MCF 10A (cell line): ENCODE data around the gene IL32. TPM values are rescaled to one million over a fixed set of nuclear protein-coding genes. Genes with fewer than 3 reads are reported as not detected.

Source experiments
- BruUV-seq: library from RNA; stranded (reverse); fragments of 400-500 nt; replicated peaks from 2 replicates; lab custom pipeline; 2021; lab: Mats Ljungman, UMichigan
- CTCF ChIA-PET: fragments of 300-600 bp; sonication (Branson Sonifier 250); formaldehyde crosslinking; extraction: SDS; loops from one replicate; lab custom pipeline; 2021; ENCODE audit warnings: antibody characterized with exemption, inconsistent platforms; lab: Yijun Ruan, JAX
- POLR2A ChIA-PET: fragments of 300-600, 350-650 bp; sonication (Branson Sonifier 250); formaldehyde crosslinking; extraction: SDS; loops from one replicate; lab custom pipeline; 2020; ENCODE audit warnings: antibody characterized with exemption, inconsistent platforms; lab: Yijun Ruan, JAX
- DNase-seq: peaks from one replicate; pipeline ENCODE4 v3.0.0-alpha.2; 2018; ENCODE audit not compliant: unreplicated experiment
- H3K27ac Mint-ChIP-seq: one replicate; pipeline ENCODE4 v1.8.0; 2022; ENCODE audit warnings: mild to moderate bottlenecking, low read depth, mixed read lengths; ENCODE audit not compliant: unreplicated experiment
- H3K27me3 Mint-ChIP-seq: one replicate; pipeline ENCODE4 v1.8.0; 2022; ENCODE audit warnings: mixed read lengths; ENCODE audit not compliant: insufficient read depth, unreplicated experiment
- H3K36me3 Mint-ChIP-seq: one replicate; pipeline ENCODE4 v1.8.0; 2022; ENCODE audit warnings: mild to moderate bottlenecking, moderate library complexity, mixed read lengths; ENCODE audit not compliant: insufficient read depth, unreplicated experiment
- H3K4me1 Mint-ChIP-seq: one replicate; pipeline ENCODE4 v1.8.0; 2022; ENCODE audit warnings: mixed read lengths; ENCODE audit not compliant: insufficient read depth, unreplicated experiment
- H3K4me3 Mint-ChIP-seq: one replicate; pipeline ENCODE4 v1.8.0; 2022; ENCODE audit warnings: mild to moderate bottlenecking, moderate library complexity, mixed read lengths; ENCODE audit not compliant: unreplicated experiment
- H3K9me3 Mint-ChIP-seq: one replicate; pipeline ENCODE4 v1.8.0; 2022; ENCODE audit warnings: mixed read lengths; ENCODE audit not compliant: unreplicated experiment
- intact Hi-C: fragments of 100-400 bp; cut with micrococcal nuclease; formaldehyde crosslinking; loops from 2 replicates; pipeline ENCODE4 v1.14.1; 2022
- total RNA-seq: library from RNA; stranded (reverse); gene quantifications from 2 replicates; pipeline ENCODE4 v1.2.3, GENCODE V29; 2022
- TF ChIP-seq, protein P1 (sequence below): fragments of 200-600 bp; IDR thresholded peaks from one replicate; pipeline ENCODE4 v1.8.0; 2022; ENCODE audit warnings: antibody characterized with exemption, mild to moderate bottlenecking; ENCODE audit not compliant: unreplicated experiment

Gene IL32
- total RNA-seq, 1 experiment from 2014 or later = 29.8 TPM

DNA sequence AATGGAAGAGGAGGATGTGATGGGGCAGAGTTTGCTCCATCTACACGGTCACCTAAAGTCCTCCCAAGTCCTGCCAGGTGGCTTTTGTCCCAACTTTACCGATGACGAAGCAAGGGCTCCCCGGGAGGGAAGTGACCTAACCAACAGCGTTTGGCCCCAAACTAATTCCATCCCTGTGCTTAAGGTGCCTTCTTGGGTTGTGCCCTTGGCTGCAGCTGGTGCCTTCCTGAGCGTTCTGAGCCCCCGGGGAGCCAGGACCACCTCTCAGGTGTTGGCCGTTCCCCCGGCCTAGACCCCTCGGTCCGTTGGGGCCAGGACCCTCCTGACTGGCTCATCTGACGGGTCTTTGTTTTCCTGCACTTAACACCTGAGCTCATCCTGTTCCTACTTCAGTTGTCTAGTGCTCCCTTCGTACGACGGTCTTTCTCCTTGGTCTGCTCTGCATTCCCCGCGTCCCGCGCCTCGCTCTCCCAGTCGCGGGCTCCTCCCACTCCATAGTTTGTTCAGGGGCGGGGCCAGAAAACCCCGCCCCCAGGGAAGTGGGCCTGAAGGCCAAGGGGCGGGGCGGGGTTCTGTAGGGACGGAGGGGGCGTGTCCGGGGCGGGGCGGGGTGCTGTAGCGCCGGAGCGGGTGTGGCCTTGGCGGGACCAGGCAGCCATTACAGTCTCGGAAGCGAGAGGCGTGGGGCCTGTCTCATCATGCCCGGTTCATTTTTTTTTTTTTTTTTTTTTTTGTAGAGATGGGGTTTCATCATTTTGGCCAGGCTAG is 34.5 kb downstream of the IL32 start:
- no peaks in the 10 kb centered on the region for H3K36me3 Mint-ChIP-seq
- intact Hi-C loops = no loop called here
- ChIA-PET POLR2A (interaction anchor here (1.3 to 2.2 kb wide), 3 partner anchors 12 to 41 kb away, joined by 3 to 6 read pairs (median 4); no protein-coding TSS in a partner anchor), CTCF (interaction anchor here (0.6 to 2.4 kb wide), 5 partner anchors 24 to 979 kb away, joined by 3 to 8 read pairs (median 5); no protein-coding TSS in a partner anchor)
- BruUV-seq = no TSS peak
- no peak overlapping the region for H3K27ac Mint-ChIP-seq
- H3K4me1 Mint-ChIP-seq = peaks cover 6% of the 10 kb centered on the region
- TF ChIP-seq, protein P1, sequence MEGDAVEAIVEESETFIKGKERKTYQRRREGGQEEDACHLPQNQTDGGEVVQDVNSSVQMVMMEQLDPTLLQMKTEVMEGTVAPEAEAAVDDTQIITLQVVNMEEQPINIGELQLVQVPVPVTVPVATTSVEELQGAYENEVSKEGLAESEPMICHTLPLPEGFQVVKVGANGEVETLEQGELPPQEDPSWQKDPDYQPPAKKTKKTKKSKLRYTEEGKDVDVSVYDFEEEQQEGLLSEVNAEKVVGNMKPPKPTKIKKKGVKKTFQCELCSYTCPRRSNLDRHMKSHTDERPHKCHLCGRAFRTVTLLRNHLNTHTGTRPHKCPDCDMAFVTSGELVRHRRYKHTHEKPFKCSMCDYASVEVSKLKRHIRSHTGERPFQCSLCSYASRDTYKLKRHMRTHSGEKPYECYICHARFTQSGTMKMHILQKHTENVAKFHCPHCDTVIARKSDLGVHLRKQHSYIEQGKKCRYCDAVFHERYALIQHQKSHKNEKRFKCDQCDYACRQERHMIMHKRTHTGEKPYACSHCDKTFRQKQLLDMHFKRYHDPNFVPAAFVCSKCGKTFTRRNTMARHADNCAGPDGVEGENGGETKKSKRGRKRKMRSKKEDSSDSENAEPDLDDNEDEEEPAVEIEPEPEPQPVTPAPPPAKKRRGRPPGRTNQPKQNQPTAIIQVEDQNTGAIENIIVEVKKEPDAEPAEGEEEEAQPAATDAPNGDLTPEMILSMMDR = no peak
- H3K4me3 Mint-ChIP-seq = peak overlapping the region; percentile 64
- H3K9me3 Mint-ChIP-seq = no peaks in the 10 kb centered on the region
- H3K27me3 Mint-ChIP-seq = no peaks in the 10 kb centered on the region
- DNase-seq = peak; percentile 92

DNA sequence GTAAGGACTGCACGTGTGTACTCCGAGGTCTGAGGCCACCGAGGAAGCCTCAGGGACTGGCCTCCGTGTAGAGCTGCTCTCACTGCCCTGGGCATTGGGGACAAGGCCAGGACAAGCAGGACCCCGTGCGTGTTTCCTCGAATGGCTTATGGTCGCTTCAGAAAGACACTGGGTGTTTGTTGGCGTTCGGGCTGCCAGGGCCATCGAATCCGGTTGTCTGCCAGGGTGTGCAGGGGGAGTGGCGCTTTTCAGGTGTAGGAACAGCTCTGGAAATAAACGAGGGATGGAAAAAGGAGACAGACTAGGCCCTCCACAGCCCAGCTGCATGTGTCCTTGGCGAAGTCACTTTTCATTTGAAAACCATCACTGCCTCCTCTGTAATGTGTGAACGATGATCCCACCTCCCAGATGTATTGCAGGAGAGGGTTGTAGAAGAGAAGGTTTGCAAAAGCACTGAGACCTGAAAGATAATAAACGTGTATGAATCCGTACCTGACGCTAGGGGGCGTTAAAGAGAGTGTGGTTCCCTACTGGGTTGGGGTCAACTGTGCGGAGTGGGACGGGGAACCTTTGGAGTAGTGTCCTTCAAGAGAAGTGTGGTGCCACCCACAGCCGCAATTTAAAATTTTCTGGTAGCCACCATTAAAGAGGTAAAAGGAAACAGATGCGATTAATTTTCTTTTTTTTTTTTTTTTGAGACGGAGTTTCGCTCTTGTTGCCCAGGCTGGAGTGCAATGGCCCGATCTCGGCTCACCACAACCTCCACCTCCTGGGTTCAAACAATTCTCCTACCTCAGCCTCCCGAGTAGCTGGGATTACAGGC is 35.8 kb downstream of the IL32 start:
- intact Hi-C loops = no loop called here
- ChIA-PET CTCF (interaction anchor here (0.7 to 2.4 kb wide), 5 partner anchors 10 to 153 kb away, joined by 3 to 10 read pairs (median 4); no protein-coding TSS in a partner anchor), POLR2A (interaction anchor here (1.0 to 2.2 kb wide), 2 partner anchors 28 to 42 kb away, joined by 5 to 6 read pairs; no protein-coding TSS in a partner anchor)
- no peak overlapping the region for H3K27ac Mint-ChIP-seq
- H3K36me3 Mint-ChIP-seq = peaks cover 6% of the 10 kb centered on the region
- BruUV-seq = no TSS peak
- no peaks in the 10 kb centered on the region for H3K9me3 Mint-ChIP-seq
- TF ChIP-seq, protein P1 = peak; percentile 57
- no peaks in the 10 kb centered on the region for H3K27me3 Mint-ChIP-seq
- peak; percentile 53 for DNase-seq
- H3K4me1 Mint-ChIP-seq = peaks cover 6% of the 10 kb centered on the region
- no peak overlapping the region for H3K4me3 Mint-ChIP-seq

DNA sequence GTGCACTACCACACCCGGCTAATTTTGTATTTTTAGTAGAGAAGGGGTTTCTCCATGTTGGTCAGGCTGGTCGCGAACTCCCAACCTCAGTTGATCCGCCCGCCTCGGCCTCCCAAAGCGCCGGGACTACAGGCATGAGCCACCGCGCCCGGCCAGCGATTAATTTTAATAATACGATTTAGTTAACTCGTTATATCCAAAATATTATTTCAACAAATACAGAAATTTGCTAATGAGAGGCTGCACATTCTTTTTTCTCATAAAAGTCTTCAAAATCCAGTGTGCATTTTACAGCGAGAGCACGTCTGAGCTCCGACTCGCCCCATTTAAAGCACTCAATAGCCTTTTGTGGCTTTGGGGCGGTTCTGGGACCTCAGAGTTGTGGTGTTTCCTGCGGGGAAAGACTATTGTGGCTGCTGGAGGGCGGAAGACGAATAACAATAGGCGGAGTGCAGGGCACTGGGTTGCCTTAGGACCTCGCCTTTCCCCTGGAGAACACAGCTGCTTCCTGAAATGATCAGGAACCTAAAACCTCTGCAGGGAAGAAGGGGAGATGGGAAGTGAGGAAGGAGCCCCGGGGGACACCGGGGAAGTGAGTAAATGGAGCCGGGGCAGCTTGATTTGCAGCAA is 36.5 kb downstream of the IL32 start:
- no peak overlapping the region for H3K4me3 Mint-ChIP-seq
- DNase-seq = no peak
- TF ChIP-seq, protein P1 = no peak
- intact Hi-C loops = no loop called here
- H3K4me1 Mint-ChIP-seq = peaks cover 6% of the 10 kb centered on the region
- no TSS peak for BruUV-seq
- ChIA-PET CTCF (interaction anchor here (0.7 to 2.4 kb wide), 4 partner anchors 10 to 152 kb away, joined by 3 to 10 read pairs (median 4); no protein-coding TSS in a partner anchor), POLR2A (interaction anchor here (1.0 to 2.8 kb wide), 2 partner anchors 11 to 27 kb away, joined by 5 to 19 read pairs; partner anchors contain the start of gene ZNF205)
- H3K9me3 Mint-ChIP-seq = no peaks in the 10 kb centered on the region
- no peaks in the 10 kb centered on the region for H3K27me3 Mint-ChIP-seq
- no peak overlapping the region for H3K27ac Mint-ChIP-seq
- peaks cover 6% of the 10 kb centered on the region for H3K36me3 Mint-ChIP-seq
